SU-DHL-6 (cell line): ENCODE results near the gene PNPLA7.
"Not testable (repeated sequence)": the region's sequence is repeated elsewhere in the genome, so short reads cannot be mapped to it uniquely, and the experiment has no call there.

ENCODE experiments used
- H2AFZ ChIP-seq: fragments of 200-600 bp; sonication (generic); 2 replicates; pipeline ENCODE4 v1.6.1; 2014; ENCODE audit warnings: low read depth, mild to moderate bottlenecking, moderate library complexity, mixed read lengths, antibody characterized with exemption, low read length; ENCODE audit not compliant: severe bottlenecking
- H3F3A ChIP-seq: fragments of 200-600 bp; shearing (Covaris generic); 2 replicates; pipeline ENCODE4 v1.6.0; 2016; ENCODE audit warnings: antibody characterized with exemption, mild to moderate bottlenecking; ENCODE audit not compliant: insufficient read depth
- H3K27ac ChIP-seq: fragments of 200-600 bp; sonication (generic); 2 replicates; pipeline ENCODE4 v1.5.1; 2016; ENCODE audit warnings: low read depth, mild to moderate bottlenecking, low read length, moderate library complexity, mixed read lengths
- H3K27me3 ChIP-seq: fragments of 200-600 bp; sonication (generic), shearing (Covaris generic); 2 replicates; pipeline ENCODE4 v1.6.0; 2014; ENCODE audit warnings: mild to moderate bottlenecking, low read length
- H3K36me3 ChIP-seq: fragments of 200-600 bp; sonication (generic); 2 replicates; pipeline ENCODE4 v1.6.1; 2014; ENCODE audit warnings: mild to moderate bottlenecking, low read length, mixed read lengths
- H3K4me2 ChIP-seq: fragments of 300-600, 200-600 bp; shearing (Covaris generic), sonication (generic); 2 replicates; pipeline ENCODE4 v1.6.0; 2014; ENCODE audit warnings: low read length, low read depth, mild to moderate bottlenecking; ENCODE audit not compliant: poor library complexity, severe bottlenecking
- H3K4me3 ChIP-seq: fragments of 200-600 bp; sonication (generic); 2 replicates; pipeline ENCODE4 v1.5.1; 2014; ENCODE audit warnings: antibody characterized with exemption, low read length, mild to moderate bottlenecking, mixed read lengths; ENCODE audit not compliant: insufficient read depth, poor library complexity, severe bottlenecking
- H3K79me2 ChIP-seq: fragments of 200-600 bp; sonication (generic); 2 replicates; pipeline ENCODE4 v1.6.1; 2014; ENCODE audit warnings: mild to moderate bottlenecking, low read length, moderate library complexity; ENCODE audit not compliant: insufficient read depth
- H3K9ac ChIP-seq: fragments of 200-600 bp; sonication (generic); 2 replicates; pipeline ENCODE4 v1.7.0; 2014; ENCODE audit warnings: mild to moderate bottlenecking, low read length
- H3K9me2 ChIP-seq: fragments of 200-600 bp; sonication (generic); replicated peaks from 2 replicates; pipeline ENCODE4 v1.6.1; 2014; ENCODE audit warnings: low read length; ENCODE audit not compliant: insufficient read depth
- H3K9me3 ChIP-seq: fragments of 200-600 bp; sonication (generic); 2 replicates; pipeline ENCODE4 v1.6.1; 2014; ENCODE audit warnings: low read length, mixed read lengths; ENCODE audit not compliant: insufficient read depth
- H4K20me1 ChIP-seq: fragments of 200-600 bp; sonication (generic); 2 replicates; pipeline ENCODE4 v1.6.1; 2014; ENCODE audit warnings: low read depth, mild to moderate bottlenecking, antibody characterized with exemption, low read length, moderate library complexity, mixed read lengths
- EZH2phosphoT487 ChIP-seq: fragments of 200-600 bp; sonication (generic), shearing (Covaris generic); conservative IDR thresholded peaks from 2 replicates; pipeline ENCODE4 v1.6.1; 2018; ENCODE audit warnings: mild to moderate bottlenecking, antibody characterized with exemption, low read length, moderate library complexity, mixed read lengths
- TF ChIP-seq, protein P1 (sequence below): fragments of 200-600 bp; sonication (generic); IDR thresholded peaks from one replicate; pipeline ENCODE4 v1.5.1; 2017; ENCODE audit warnings: antibody characterized with exemption, mild to moderate bottlenecking, low read length, moderate library complexity; ENCODE audit not compliant: insufficient read depth, poor library complexity, severe bottlenecking

PNPLA7 gene

DNA sequence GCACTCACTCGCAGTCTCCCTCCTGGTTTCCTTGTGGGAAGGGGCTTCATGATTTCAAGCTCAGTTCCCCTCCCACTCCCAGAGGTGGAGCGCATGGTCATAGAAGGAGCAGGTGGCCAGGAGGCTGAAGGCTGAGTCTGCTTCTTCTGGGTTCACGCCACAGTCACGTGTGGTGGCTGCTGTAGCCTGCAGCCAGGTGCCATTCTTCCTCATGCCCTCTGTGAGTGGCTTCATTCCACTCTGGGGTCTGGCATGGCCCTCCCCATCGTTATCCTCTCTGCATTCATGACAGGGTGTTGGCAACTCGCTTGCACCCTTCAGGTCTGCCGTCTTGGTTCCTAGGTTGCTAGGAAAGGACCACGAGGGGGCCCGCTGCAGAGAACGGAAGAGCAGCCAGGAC is 5.0 kb upstream of the PNPLA7 start:
- H4K20me1 ChIP-seq, result no peaks in the 10 kb centered on the region
- H3K4me3 ChIP-seq, result no peak overlapping the region
- H3F3A ChIP-seq, result peaks cover 11% of the 10 kb centered on the region
- H3K27ac ChIP-seq, result no peak overlapping the region
- H3K9me2 ChIP-seq, result no peaks in the 10 kb centered on the region
- H3K4me2 ChIP-seq, result no peak overlapping the region
- no peak for TF ChIP-seq EZH2phosphoT487
- TF ChIP-seq, protein P1, sequence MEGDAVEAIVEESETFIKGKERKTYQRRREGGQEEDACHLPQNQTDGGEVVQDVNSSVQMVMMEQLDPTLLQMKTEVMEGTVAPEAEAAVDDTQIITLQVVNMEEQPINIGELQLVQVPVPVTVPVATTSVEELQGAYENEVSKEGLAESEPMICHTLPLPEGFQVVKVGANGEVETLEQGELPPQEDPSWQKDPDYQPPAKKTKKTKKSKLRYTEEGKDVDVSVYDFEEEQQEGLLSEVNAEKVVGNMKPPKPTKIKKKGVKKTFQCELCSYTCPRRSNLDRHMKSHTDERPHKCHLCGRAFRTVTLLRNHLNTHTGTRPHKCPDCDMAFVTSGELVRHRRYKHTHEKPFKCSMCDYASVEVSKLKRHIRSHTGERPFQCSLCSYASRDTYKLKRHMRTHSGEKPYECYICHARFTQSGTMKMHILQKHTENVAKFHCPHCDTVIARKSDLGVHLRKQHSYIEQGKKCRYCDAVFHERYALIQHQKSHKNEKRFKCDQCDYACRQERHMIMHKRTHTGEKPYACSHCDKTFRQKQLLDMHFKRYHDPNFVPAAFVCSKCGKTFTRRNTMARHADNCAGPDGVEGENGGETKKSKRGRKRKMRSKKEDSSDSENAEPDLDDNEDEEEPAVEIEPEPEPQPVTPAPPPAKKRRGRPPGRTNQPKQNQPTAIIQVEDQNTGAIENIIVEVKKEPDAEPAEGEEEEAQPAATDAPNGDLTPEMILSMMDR, result no peak
- no peak overlapping the region for H2AFZ ChIP-seq
- no peak overlapping the region for H3K9ac ChIP-seq
- no peaks in the 10 kb centered on the region for H3K9me3 ChIP-seq
- H3K79me2 ChIP-seq, result peaks cover 5% of the 10 kb centered on the region; the same call in 1 of the 2 replicates
- H3K27me3 ChIP-seq, result no peaks in the 10 kb centered on the region
- no peaks in the 10 kb centered on the region for H3K36me3 ChIP-seq

DNA sequence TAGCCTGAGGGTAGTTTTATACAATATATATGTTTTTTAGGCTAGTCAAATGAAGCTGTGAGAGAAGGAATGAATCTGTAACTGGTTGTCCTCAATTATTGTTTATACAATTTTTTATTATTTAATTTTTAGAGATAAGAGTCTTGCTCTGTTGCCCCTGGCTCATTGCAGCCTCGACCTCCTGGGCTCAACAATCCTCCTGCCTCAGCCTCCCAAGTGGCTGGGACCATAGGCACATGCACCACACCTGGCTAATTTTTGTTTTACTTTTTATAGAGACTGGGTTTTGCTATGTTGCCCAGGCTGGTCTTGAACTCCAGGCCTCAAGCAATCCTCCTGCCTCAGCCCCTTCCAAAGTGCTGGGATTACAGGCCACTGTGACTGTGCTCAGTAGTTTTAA is 4.1 kb upstream of the PNPLA7 start:
- no peaks in the 10 kb centered on the region for H3K36me3 ChIP-seq
- H3K79me2 ChIP-seq, result peaks cover 5% of the 10 kb centered on the region; the same call in 1 of the 2 replicates
- no peak for TF ChIP-seq EZH2phosphoT487
- TF ChIP-seq, protein P1, result no peak
- no peak overlapping the region for H2AFZ ChIP-seq
- no peaks in the 10 kb centered on the region for H3K27me3 ChIP-seq
- no peaks in the 10 kb centered on the region for H4K20me1 ChIP-seq
- H3F3A ChIP-seq, result peaks cover 17% of the 10 kb centered on the region
- no peak overlapping the region for H3K4me3 ChIP-seq
- H3K27ac ChIP-seq, result no peak overlapping the region
- no peaks in the 10 kb centered on the region for H3K9me3 ChIP-seq
- no peak overlapping the region for H3K9ac ChIP-seq
- no peaks in the 10 kb centered on the region for H3K9me2 ChIP-seq
- no peak overlapping the region for H3K4me2 ChIP-seq

DNA sequence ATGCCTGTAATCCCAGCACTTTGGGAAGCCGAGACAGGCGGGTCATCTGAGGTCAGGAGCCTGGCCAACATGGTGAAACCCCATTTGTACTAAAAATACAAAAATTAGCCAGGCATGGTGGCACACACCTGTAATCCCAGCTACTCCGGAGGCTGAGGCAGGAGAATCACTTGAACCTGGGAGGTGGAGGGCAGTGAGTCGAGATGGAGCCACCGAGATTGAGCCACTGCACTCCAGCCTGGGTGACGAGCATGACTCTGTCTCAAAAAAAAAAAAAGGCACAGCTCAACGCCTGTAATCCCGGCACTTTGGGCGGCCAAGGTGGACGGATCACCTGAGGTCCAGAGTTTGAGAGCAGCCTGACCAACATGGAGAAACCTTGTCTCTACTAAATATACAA is 3.5 kb upstream of the PNPLA7 start:
- H3F3A ChIP-seq, result peaks cover 17% of the 10 kb centered on the region
- H3K36me3 ChIP-seq, result not testable (repeated sequence)

DNA sequence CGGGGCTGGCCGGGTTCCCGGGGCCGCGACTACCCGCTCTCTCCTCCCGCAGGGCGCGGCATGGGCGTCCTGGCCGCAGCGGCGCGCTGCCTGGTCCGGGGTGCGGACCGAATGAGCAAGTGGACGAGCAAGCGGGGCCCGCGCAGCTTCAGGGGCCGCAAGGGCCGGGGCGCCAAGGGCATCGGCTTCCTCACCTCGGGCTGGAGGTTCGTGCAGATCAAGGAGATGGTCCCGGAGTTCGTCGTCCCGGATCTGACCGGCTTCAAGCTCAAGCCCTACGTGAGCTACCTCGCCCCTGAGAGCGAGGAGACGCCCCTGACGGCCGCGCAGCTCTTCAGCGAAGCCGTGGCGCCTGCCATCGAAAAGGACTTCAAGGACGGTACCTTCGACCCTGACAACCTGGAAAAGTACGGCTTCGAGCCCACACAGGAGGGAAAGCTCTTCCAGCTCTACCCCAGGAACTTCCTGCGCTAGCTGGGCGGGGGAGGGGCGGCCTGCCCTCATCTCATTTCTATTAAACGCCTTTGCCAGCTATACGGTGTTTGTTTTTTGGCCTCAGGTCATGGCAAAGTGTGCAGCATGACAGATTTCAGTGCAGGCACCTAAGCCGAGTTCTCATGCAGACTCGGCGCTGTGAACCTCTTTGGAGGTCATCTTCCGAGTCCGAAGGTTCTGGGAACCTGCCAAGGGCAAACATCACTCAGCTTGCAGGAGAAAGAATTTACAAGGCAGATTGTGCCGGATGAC is 2.0 kb upstream of the PNPLA7 start:
- no peaks in the 10 kb centered on the region for H3K27me3 ChIP-seq
- H3K4me3 ChIP-seq, result peak overlapping the region; percentile 90
- no peaks in the 10 kb centered on the region for H4K20me1 ChIP-seq
- peak overlapping the region; percentile 93 for H2AFZ ChIP-seq
- no peaks in the 10 kb centered on the region for H3K36me3 ChIP-seq
- TF ChIP-seq EZH2phosphoT487, result no peak
- TF ChIP-seq, protein P1, result no peak
- peaks cover 17% of the 10 kb centered on the region for H3F3A ChIP-seq
- H3K79me2 ChIP-seq, result peaks cover 5% of the 10 kb centered on the region; the same call in 1 of the 2 replicates
- H3K9me2 ChIP-seq, result no peaks in the 10 kb centered on the region
- peak overlapping the region; percentile 30 for H3K27ac ChIP-seq
- H3K4me2 ChIP-seq, result peak overlapping the region; percentile 61
- peak overlapping the region; percentile 73 for H3K9ac ChIP-seq
- no peaks in the 10 kb centered on the region for H3K9me3 ChIP-seq

More for the DNA sequence above, 3.5 kb upstream of the PNPLA7 start:
- H3K4me2 ChIP-seq, H3K27me3 ChIP-seq, H3K79me2 ChIP-seq, H3K9ac ChIP-seq, H3K27ac ChIP-seq, H3K9me2 ChIP-seq, H3K4me3 ChIP-seq, H3K9me3 ChIP-seq, H4K20me1 ChIP-seq, H2AFZ ChIP-seq: not testable (repeated sequence)
